ENCODE data around the gene ZNHIT3. TPM values are rescaled to one million over a fixed set of nuclear protein-coding genes. Genes with fewer than 3 reads are reported as not detected.

Gene ZNHIT3
- polyA plus RNA-seq, 1 experiment, result 74.0 TPM

Small RNA genes lying within 50 kb of the gene (small RNA-seq; reads per million reads assigned to genes)
- not detected for gene RNA5SP439 (ENCODE audit: insufficient read length, low read depth)

Other genes starting within 250 kb of the ZNHIT3 start
- 0.10 and 0.19 TPM in 2 replicates for gene TBC1D3I, start 222.1 kb upstream of the ZNHIT3 start, polyA plus RNA-seq (2011; rRNA removed)
- not detected in 2 replicates for gene TBC1D3G, start 162.8 kb upstream of the ZNHIT3 start, polyA plus RNA-seq (2011; rRNA removed)
- not detected in 2 replicates for gene TBC1D3H, start 98.2 kb upstream of the ZNHIT3 start, polyA plus RNA-seq (2011; rRNA removed)
- gene MYO19, start 48.2 kb downstream of the ZNHIT3 start, polyA plus RNA-seq (2011; rRNA removed), result 23.1 and 28.9 TPM in 2 replicates
- gene PIGW, start 48.3 kb downstream of the ZNHIT3 start, polyA plus RNA-seq (2011; rRNA removed), result 4.5 and 4.7 TPM in 2 replicates
- gene GGNBP2, start 58.2 kb downstream of the ZNHIT3 start, polyA plus RNA-seq (2011; rRNA removed), result 77.6 and 87.6 TPM in 2 replicates
- 4.9 and 5.4 TPM in 2 replicates for gene DHRS11, start 105.2 kb downstream of the ZNHIT3 start, polyA plus RNA-seq (2011; rRNA removed)
- 2.0 and 2.4 TPM in 2 replicates for gene MRM1, start 114.9 kb downstream of the ZNHIT3 start, polyA plus RNA-seq (2011; rRNA removed)

Data from AG04450 (cell line).